GM06990 (cell line): ENCODE results near the gene GREM2.

Experiments used
- DNase-seq: peaks from one replicate; pipeline ENCODE4 v3.0.0-alpha.2; 2011; ENCODE audit not compliant: insufficient read length; ENCODE audit errors: extremely low read depth
- H3K27me3 ChIP-seq: replicated peaks from 2 replicates; pipeline ENCODE4 v1.6.0; 2011; ENCODE audit warnings: low read length; ENCODE audit not compliant: control insufficient read depth, insufficient read depth
- H3K36me3 ChIP-seq: 2 replicates; pipeline ENCODE4 v1.5.1; 2011; ENCODE audit warnings: low read length; ENCODE audit not compliant: control insufficient read depth, insufficient read depth
- H3K4me3 ChIP-seq: replicated peaks from 2 replicates; pipeline ENCODE4 v1.5.1; 2011; ENCODE audit warnings: low read depth, mild to moderate bottlenecking, control low read depth, low read length
- CTCF ChIP-seq: IDR thresholded peaks from 2 replicates; pipeline ENCODE4 v1.5.1; 2011; ENCODE audit warnings: low read length, control low read depth, mild to moderate bottlenecking, inconsistent platforms; ENCODE audit not compliant: insufficient read depth, poor library complexity, severe bottlenecking

The GREM2 gene

GRCh38 chr1:240567066-240567465 lies 44.9 kb downstream of the GREM2 start:
- DNase-seq = no peak
- no peak for TF ChIP-seq CTCF
- Histone ChIP-seq H3K4me3 (no peak overlapping the region), H3K36me3 (no peaks in the 10 kb centered on the region), H3K27me3 (no peaks in the 10 kb centered on the region)

GRCh38 chr1:240562779-240563178 lies 49.2 kb downstream of the GREM2 start:
- H3K27me3 ChIP-seq = no peaks in the 10 kb centered on the region
- no peak overlapping the region for H3K4me3 ChIP-seq
- H3K36me3 ChIP-seq = no peaks in the 10 kb centered on the region
- no peak for DNase-seq
- no peak for TF ChIP-seq CTCF

GRCh38 chr1:240562111-240562590 lies 49.8 kb downstream of the GREM2 start:
- TF ChIP-seq CTCF = no peak
- Histone ChIP-seq H3K27me3 (no peaks in the 10 kb centered on the region), H3K4me3 (no peak overlapping the region), H3K36me3 (no peaks in the 10 kb centered on the region)
- no peak for DNase-seq

- DNase-seq = no peak
- no peak for TF ChIP-seq CTCF
- Histone ChIP-seq H3K27me3 (no peaks in the 10 kb centered on the region), H3K36me3 (no peaks in the 10 kb centered on the region), H3K4me3 (no peak overlapping the region)
These were observed 52.2 kb downstream of the GREM2 start for GRCh38 chr1:240559781-240560180.

- H3K4me3 ChIP-seq = no peak overlapping the region
- no peaks in the 10 kb centered on the region for H3K36me3 ChIP-seq
- DNase-seq = no peak
- TF ChIP-seq CTCF = no peak
- no peaks in the 10 kb centered on the region for H3K27me3 ChIP-seq
These were observed 56.4 kb downstream of the GREM2 start for GRCh38 chr1:240555524-240555923.

- no peaks in the 10 kb centered on the region for H3K36me3 ChIP-seq
- no peak for TF ChIP-seq CTCF
- no peak for DNase-seq
- no peak overlapping the region for H3K4me3 ChIP-seq
- no peaks in the 10 kb centered on the region for H3K27me3 ChIP-seq
These were observed 58.6 kb downstream of the GREM2 start for GRCh38 chr1:240553351-240553750.
